Measurements from ENCODE around the gene KLF16. TPM values are rescaled to one million over a fixed set of nuclear protein-coding genes. Genes with fewer than 3 reads are reported as not detected.
"Not testable (repeated sequence)": the region's sequence is repeated elsewhere in the genome, so short reads cannot be mapped to it uniquely, and the experiment has no call there.

The KLF16 gene
- total RNA-seq, 1 experiment from 2014 or later: 64.0 TPM

- TF ChIP-seq ELF4 (CRISPR knock-in tag; IDR thresholded peaks at IDR 0.05; ENCODE audit: low read depth) (no peak), SMAD3 (CRISPR knock-in tag; IDR thresholded peaks at IDR 0.05; ENCODE audit: borderline replicate concordance) (no peak)
- peaks cover 19% of the 10 kb centered on the region for H3K4me1 Mint-ChIP-seq
- no peak overlapping the region for H3K27ac Mint-ChIP-seq
- ChIA-PET CTCF (interaction anchor here (0.5 to 1.6 kb wide), 3 partner anchors 9 to 60 kb away, joined by 3 to 5 read pairs (median 4); no protein-coding TSS in a partner anchor), POLR2A (no interaction called here)
- peaks cover 2% of the 10 kb centered on the region; the same call in 1 of the 2 replicates for H3K27me3 Mint-ChIP-seq (ENCODE audit: low read depth)
- ATAC-seq: no peak
- no peaks in the 10 kb centered on the region for H3K9me3 Mint-ChIP-seq
- H3K36me3 Mint-ChIP-seq: no peaks in the 10 kb centered on the region
- no peak overlapping the region for H3K4me3 Mint-ChIP-seq
- no peak for DNase-seq (ENCODE audit: low spot score)
Measured at GRCh38 chr19:1888385-1888784, 25.0 kb upstream of the KLF16 start.

GRCh38 chr19:1886360-1886759 is 23.0 kb upstream of the KLF16 start:
- H3K4me1 Mint-ChIP-seq: peaks cover 27% of the 10 kb centered on the region
- H3K27ac Mint-ChIP-seq; POLR2A ChIA-PET; H3K36me3 Mint-ChIP-seq; H3K9me3 Mint-ChIP-seq; ATAC-seq; DNase-seq (ENCODE audit: low spot score); H3K4me3 Mint-ChIP-seq; H3K27me3 Mint-ChIP-seq (ENCODE audit: low read depth): not testable (repeated sequence)
- CTCF ChIA-PET: interaction anchor here (2.8 kb wide), 1 partner anchor 22 kb away, joined by 14 read pairs; no protein-coding TSS in a partner anchor

GRCh38 chr19:1885398-1886119 is 22.2 kb upstream of the KLF16 start, which contains the start of gene ABHD17A:
Gene ABHD17A (minus strand): TSS chr19:1885496. CDS start chr19:1881566, 3,930 bp downstream.
- not testable (repeated sequence) for H3K36me3 Mint-ChIP-seq; H3K27me3 Mint-ChIP-seq (ENCODE audit: low read depth); H3K9me3 Mint-ChIP-seq
- CTCF ChIA-PET: interaction anchor here (0.7 to 2.8 kb wide), 8 partner anchors 9 to 156 kb away, joined by 3 to 14 read pairs (median 4); no protein-coding TSS in a partner anchor
- peaks cover 27% of the 10 kb centered on the region for H3K4me1 Mint-ChIP-seq
- H3K27ac Mint-ChIP-seq: peak within 1 kb of the TSS; percentile 91
- POLR2A ChIA-PET: interaction anchor here (1.1 kb wide), 2 partner anchors 9 to 10 kb away, joined by 4 to 5 read pairs; no protein-coding TSS in a partner anchor
- peak within 1 kb of the TSS; percentile 98 for H3K4me3 Mint-ChIP-seq
- TF ChIP-seq ETV6 (CRISPR knock-in tag; IDR thresholded peaks at IDR 0.05) (0 out of 2 replicates have a peak, but pooled peaks have one; percentile 4), FOXK1 (CRISPR knock-in tag; IDR thresholded peaks at IDR 0.05) (0 out of 2 replicates have a peak, but pooled peaks have one; percentile 36), CREB1 (CRISPR knock-in tag; IDR thresholded peaks at IDR 0.05) (0 out of 2 replicates have a peak, but pooled peaks have one; percentile 37), SP1 (CRISPR knock-in tag; conservative IDR thresholded peaks at IDR 0.05) (peak; percentile 95), E2F5 (CRISPR knock-in tag; IDR thresholded peaks at IDR 0.05) (0 out of 2 replicates have a peak, but pooled peaks have one; percentile 60), CREM (CRISPR knock-in tag; IDR thresholded peaks at IDR 0.05) (peak; percentile 91), GABPB1 (CRISPR knock-in tag; IDR thresholded peaks at IDR 0.05) (peak; percentile 79; the same call in 1 of the 2 replicates), HMGXB4 (CRISPR knock-in tag; IDR thresholded peaks at IDR 0.05) (peak; percentile 33; the same call in 1 of the 2 replicates)
- ATAC-seq (peak; percentile 84), DNase-seq (ENCODE audit: low spot score) (peak; percentile 94)

- peaks cover 27% of the 10 kb centered on the region for H3K4me1 Mint-ChIP-seq
- peak overlapping the region; percentile 91 for H3K27ac Mint-ChIP-seq
- no peaks in the 10 kb centered on the region for H3K36me3 Mint-ChIP-seq
- H3K9me3 Mint-ChIP-seq: no peaks in the 10 kb centered on the region
- DNase-seq (ENCODE audit: low spot score) (no peak), ATAC-seq (peak; percentile 12)
- CTCF ChIA-PET: interaction anchor here (0.7 to 2.8 kb wide), 8 partner anchors 8 to 157 kb away, joined by 3 to 14 read pairs (median 4); no protein-coding TSS in a partner anchor
- H3K27me3 Mint-ChIP-seq (ENCODE audit: low read depth): peaks cover 2% of the 10 kb centered on the region; the same call in 1 of the 2 replicates
- no peak for TF ChIP-seq CREM (CRISPR knock-in tag; IDR thresholded peaks at IDR 0.05)
- TF ChIP-seq ARID4B (CRISPR knock-in tag; IDR thresholded peaks at IDR 0.05; ENCODE audit: borderline replicate concordance): peak; percentile 17; the same call in 1 of the 2 replicates
- 0 out of 2 replicates have a peak, but pooled peaks have one; percentile 12 for TF ChIP-seq HMGXB4 (CRISPR knock-in tag; IDR thresholded peaks at IDR 0.05)
- POLR2A ChIA-PET: interaction anchor here (1.1 kb wide), 2 partner anchors 9 to 10 kb away, joined by 4 to 5 read pairs; no protein-coding TSS in a partner anchor
- peak overlapping the region; percentile 98 for H3K4me3 Mint-ChIP-seq
Measured at GRCh38 chr19:1884719-1885334, 21.4 kb upstream of the KLF16 start.

All from WTC11 (cell line).